Inflammatory macrophage (primary cell): ENCODE measurements around the gene DRAM1.
"Not testable (repeated sequence)": the region's sequence is repeated elsewhere in the genome, so short reads cannot be mapped to it uniquely, and the experiment has no call there.

Source experiments
- DNase-seq, 2 donors: peaks; one replicate each; pipeline ENCODE4 v3.0.0-alpha.2; 2020 to 2022

DRAM1 gene

GRCh38 chr12:101908395-101908794, 31.0 kb downstream of the DRAM1 start:
- no peak for DNase-seq

- peak; percentile 41 to 77 for DNase-seq
These were observed 32.3 kb downstream of the DRAM1 start for GRCh38 chr12:101909646-101910045.

GRCh38 chr12:101915841-101916240, 38.5 kb downstream of the DRAM1 start:
- DNase-seq: no peak

- not testable (repeated sequence) for DNase-seq
These were observed 41.4 kb downstream of the DRAM1 start for GRCh38 chr12:101918805-101919204.

GRCh38 chr12:101919447-101919846, 42.1 kb downstream of the DRAM1 start:
- no peak for DNase-seq

GRCh38 chr12:101920906-101921305, 43.5 kb downstream of the DRAM1 start:
- no peak for DNase-seq

- no peak for DNase-seq
These were observed 45.8 kb downstream of the DRAM1 start for GRCh38 chr12:101923045-101923718.

- peak in 1 of 2 donors; percentile 25 for DNase-seq
These were observed 47.2 kb downstream of the DRAM1 start for GRCh38 chr12:101924618-101925017.

- peak; percentile 94 for DNase-seq
These were observed 48.0 kb downstream of the DRAM1 start for GRCh38 chr12:101925361-101925760.

GRCh38 chr12:101925935-101926334, 48.6 kb downstream of the DRAM1 start:
- DNase-seq: peak; percentile 82 to 95

- peak; percentile 58 to 77 for DNase-seq
These were observed 49.7 kb downstream of the DRAM1 start for GRCh38 chr12:101927036-101927435.

- DNase-seq: peak; percentile 53 to 77
These were observed 50.6 kb downstream of the DRAM1 start for GRCh38 chr12:101927999-101928398.

- DNase-seq: no peak
These were observed 51.2 kb downstream of the DRAM1 start for GRCh38 chr12:101928556-101928955.

GRCh38 chr12:101929365-101930041, 52.1 kb downstream of the DRAM1 start:
- DNase-seq: no peak

- DNase-seq: no peak
These were observed 54.3 kb downstream of the DRAM1 start for GRCh38 chr12:101931498-101932326.

- peak in 1 of 2 donors; percentile 23 for DNase-seq
These were observed 56.6 kb downstream of the DRAM1 start for GRCh38 chr12:101933866-101934514.

- DNase-seq: peak in 1 of 2 donors; percentile 15
These were observed 58.7 kb downstream of the DRAM1 start for GRCh38 chr12:101935890-101936746.

- DNase-seq: no peak
These were observed 61.9 kb downstream of the DRAM1 start for GRCh38 chr12:101939306-101939705.

GRCh38 chr12:101939856-101940265, 62.5 kb downstream of the DRAM1 start:
- DNase-seq: peak; percentile 72

- DNase-seq: no peak
These were observed 63.1 kb downstream of the DRAM1 start for GRCh38 chr12:101940400-101940950.
